HepG2 (cell line): ENCODE data around the gene HCRT. TPM values are rescaled to one million over a fixed set of nuclear protein-coding genes. Genes with fewer than 3 reads are reported as not detected.
A peak's percentile ranks its signal among the peaks of the same experiment; 100 is the strongest.

ENCODE experiments used
- ARHGAP35 ChIP-seq: sonication (generic); formaldehyde crosslinking; IDR thresholded peaks from 2 replicates; pipeline ENCODE4 v1.9.0; 2022; ENCODE audit warnings: mild to moderate bottlenecking, inconsistent platforms, moderate library complexity, missing genetic modification reagents, borderline replicate concordance
- CENPBD1 ChIP-seq: sonication (generic); formaldehyde crosslinking; IDR thresholded peaks from 2 replicates; pipeline ENCODE4 v1.8.0; 2022; ENCODE audit warnings: missing genetic modification reagents, low read depth, mild to moderate bottlenecking, borderline replicate concordance
- GMEB2 ChIP-seq: IDR thresholded peaks from 2 replicates; pipeline ENCODE4 v1.6.1; 2016; ENCODE audit warnings: missing biosample characterization, missing genetic modification reagents, low read depth
- HMG20B ChIP-seq: conservative IDR thresholded peaks from 2 replicates; pipeline ENCODE4 v1.6.1; 2016; ENCODE audit warnings: missing genetic modification reagents, missing compliant biosample characterization
- HNRNPK ChIP-seq: fragments of 200-400 bp; formaldehyde crosslinking; IDR thresholded peaks from 2 replicates; pipeline ENCODE4 v1.6.1; 2018; ENCODE audit warnings: low read length, low read depth, moderate library complexity, mild to moderate bottlenecking; ENCODE audit not compliant: poor library complexity, severe bottlenecking
- IRF1 ChIP-seq: sonication (generic); formaldehyde crosslinking; IDR thresholded peaks from 2 replicates; pipeline ENCODE4 v1.4.0; 2020; ENCODE audit warnings: low read depth, mild to moderate bottlenecking, missing genetic modification reagents
- KDM4B ChIP-seq: sonication (generic); formaldehyde crosslinking; IDR thresholded peaks from 2 replicates; pipeline ENCODE4 v1.4.0; 2020; ENCODE audit warnings: missing genetic modification reagents
- MIER3 ChIP-seq: IDR thresholded peaks from 2 replicates; pipeline ENCODE4 v1.6.1; 2016; ENCODE audit warnings: missing compliant biosample characterization, borderline replicate concordance
- MIXL1 ChIP-seq: IDR thresholded peaks from 2 replicates; pipeline ENCODE4 v1.6.1; 2016
- MLXIP ChIP-seq: sonication (generic); formaldehyde crosslinking; IDR thresholded peaks from 2 replicates; pipeline ENCODE4 v1.9.0; 2021; ENCODE audit warnings: missing genetic modification reagents, borderline replicate concordance
- NONO ChIP-seq, 2 experiments: fragments of 450-650 bp in 1 of 2; sonication (generic) in 1 of 2; formaldehyde crosslinking in 1 of 2; IDR thresholded peaks in 1 of 2; conservative IDR thresholded peaks in 1 of 2; 2 replicates each; pipeline versions ENCODE4 v1.6.1 to v1.8.0; 2017 to 2022; ENCODE audit warnings: mild to moderate bottlenecking in 1 of 2, missing genetic modification reagents in 1 of 2, moderate library complexity in 1 of 2
- PAWR ChIP-seq: sonication (generic); formaldehyde crosslinking; IDR thresholded peaks from 2 replicates; pipeline ENCODE4 v1.4.0; 2020; ENCODE audit warnings: missing genetic modification reagents, mild to moderate bottlenecking, borderline replicate concordance
- PCBP1 ChIP-seq: fragments of 200-400 bp; formaldehyde crosslinking; IDR thresholded peaks from 2 replicates; pipeline ENCODE4 v1.6.1; 2017; ENCODE audit warnings: mild to moderate bottlenecking, low read depth, low read length, borderline replicate concordance
- TEAD2 ChIP-seq: sonication (generic); formaldehyde crosslinking; IDR thresholded peaks from 2 replicates; pipeline ENCODE4 v1.9.0; 2021; ENCODE audit warnings: missing genetic modification reagents
- TFE3 ChIP-seq: IDR thresholded peaks from 2 replicates; pipeline ENCODE4 v1.6.1; 2016
- YY1 ChIP-seq: IDR thresholded peaks from 2 replicates; pipeline ENCODE4 v1.6.1; 2011; ENCODE audit warnings: low read length, low read depth, moderate library complexity, mild to moderate bottlenecking; ENCODE audit not compliant: insufficient read depth, insufficient replicate concordance
- ZNF468 ChIP-seq: sonication (generic); formaldehyde crosslinking; IDR thresholded peaks from 2 replicates; pipeline ENCODE4 v1.8.0; 2022; ENCODE audit warnings: mild to moderate bottlenecking, moderate library complexity, missing genetic modification reagents
- ZNF567 ChIP-seq: sonication (generic); formaldehyde crosslinking; IDR thresholded peaks from 2 replicates; pipeline ENCODE4 v1.8.1; 2023; ENCODE audit warnings: mild to moderate bottlenecking, missing genetic modification reagents, borderline replicate concordance
- ZNF577 ChIP-seq: sonication (generic); formaldehyde crosslinking; IDR thresholded peaks from 2 replicates; pipeline ENCODE4 v1.4.0; 2020; ENCODE audit warnings: mild to moderate bottlenecking, low read depth, missing genetic modification reagents, borderline replicate concordance
- ZNF616 ChIP-seq: sonication (generic); formaldehyde crosslinking; IDR thresholded peaks from 2 replicates; pipeline ENCODE4 v1.5.0; 2020; ENCODE audit warnings: low read depth, mild to moderate bottlenecking, missing genetic modification reagents
- ZNF709 ChIP-seq: sonication (generic); formaldehyde crosslinking; IDR thresholded peaks from 2 replicates; pipeline ENCODE4 v1.5.0; 2020; ENCODE audit warnings: mild to moderate bottlenecking, missing genetic modification reagents
- ZNF737 ChIP-seq: sonication (generic); formaldehyde crosslinking; IDR thresholded peaks from 2 replicates; pipeline ENCODE4 v1.5.0; 2020; ENCODE audit warnings: missing genetic modification reagents, mild to moderate bottlenecking, borderline replicate concordance
- ZNF773 ChIP-seq: sonication (generic); formaldehyde crosslinking; IDR thresholded peaks from 2 replicates; pipeline ENCODE4 v1.4.0; 2020; ENCODE audit warnings: missing genetic modification reagents, borderline replicate concordance
- polyA plus RNA-seq, 8 experiments: library from polyadenylated mRNA; depleted of rRNA in 3 of 8; stranded (reverse) in 7 of 8; unstranded in 1 of 8; fragments of >200 nt; fragmentation: Illumina TruSeq in 4 of 8; extraction: Trizol in 4 of 8; gene quantifications; 2 replicates each; pipeline versions ENCODE4 v1.2.1 to v1.2.3, GENCODE V29; 2011 to 2016; ENCODE audit warnings: low read depth in 4 of 8, missing spikeins in 1 of 8, mixed read lengths in 1 of 8; ENCODE audit not compliant: insufficient read depth in 1 of 8
- total RNA-seq, 5 experiments: library from RNA; depleted of rRNA; stranded (reverse); fragments of >200 nt; fragmentation: Illumina TruSeq; extraction: Trizol; gene quantifications; 2 replicates each; pipeline ENCODE4 v1.2.3, GENCODE V29; 2016; ENCODE audit warnings: low read depth in 1 of 5

The HCRT gene
- total and polyA plus RNA-seq, 2 of the 13 experiments (the other 11 are each of a cell fraction or from before 2014, with no cell fraction given) = not detected

DNA sequence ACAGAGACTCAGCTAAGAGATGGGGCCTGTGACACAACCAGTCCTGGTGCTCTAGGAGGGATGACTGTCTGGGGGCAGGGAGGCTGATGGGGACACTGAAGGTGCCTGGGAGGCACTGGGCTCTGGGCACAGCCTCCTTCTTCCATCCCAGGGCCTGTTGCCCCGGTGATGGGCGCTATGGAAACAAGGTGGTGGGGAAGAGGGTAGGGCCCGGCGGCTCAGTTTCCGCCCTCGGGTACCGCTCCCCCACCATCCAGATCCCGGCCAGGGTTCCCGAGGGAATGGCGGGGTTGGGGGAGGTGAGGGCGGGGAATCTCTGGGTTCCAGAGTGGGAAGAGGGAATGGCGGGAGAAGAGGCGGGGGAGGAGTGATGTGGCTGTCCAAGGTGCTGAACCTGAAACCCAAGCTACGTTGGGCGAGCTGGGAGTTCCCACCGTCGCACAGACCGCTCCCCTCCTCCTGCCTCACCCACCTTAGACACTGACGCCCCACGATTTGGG lies 5.3 kb downstream of the HCRT start (continued):
- TF ChIP-seq ZNF737 (CRISPR knock-in tag) (no peak), ZNF468 (CRISPR knock-in tag) (no peak), ZNF616 (CRISPR knock-in tag) (peak; percentile 86; the same call in 1 of the 2 replicates), TFE3 (CRISPR knock-in tag) (peak; percentile 90), HNRNPK (no peak), TEAD2 (CRISPR knock-in tag) (peak; percentile 98), YY1 (peak; percentile 49), ZNF709 (CRISPR knock-in tag) (peak; percentile 73; the same call in 1 of the 2 replicates), IRF1 (CRISPR knock-in tag) (peak; percentile 54; the same call in 1 of the 2 replicates), PCBP1 (no peak), ZNF577 (no peak), NONO (IDR thresholded peaks at IDR 0.05) (no peak), NONO (CRISPR knock-in tag; conservative IDR thresholded peaks at IDR 0.05) (no peak), ZNF567 (CRISPR knock-in tag) (no peak), GMEB2 (CRISPR knock-in tag) (no peak), PAWR (CRISPR knock-in tag) (no peak), MIER3 (CRISPR knock-in tag) (peak; percentile 69; the same call in 1 of the 2 replicates), KDM4B (CRISPR knock-in tag) (peak; percentile 92), ARHGAP35 (no peak), ZNF773 (CRISPR knock-in tag) (peak; percentile 97), CENPBD1 (no peak), MLXIP (CRISPR knock-in tag) (peak; percentile 94), HMG20B (CRISPR knock-in tag) (peak; percentile 41; the same call in 1 of the 2 replicates), MIXL1 (peak; percentile 80; the same call in 1 of the 2 replicates)
